Inflammatory macrophage treated with lipopolysaccharide for 4 hours (primary cell): ENCODE data around the gene CD247.
A peak's percentile ranks its signal among the peaks of the same experiment; 100 is the strongest.

Source experiments
- DNase-seq: peaks from one replicate; pipeline ENCODE4 v3.0.0-alpha.2; 2020

The CD247 gene

DNA sequence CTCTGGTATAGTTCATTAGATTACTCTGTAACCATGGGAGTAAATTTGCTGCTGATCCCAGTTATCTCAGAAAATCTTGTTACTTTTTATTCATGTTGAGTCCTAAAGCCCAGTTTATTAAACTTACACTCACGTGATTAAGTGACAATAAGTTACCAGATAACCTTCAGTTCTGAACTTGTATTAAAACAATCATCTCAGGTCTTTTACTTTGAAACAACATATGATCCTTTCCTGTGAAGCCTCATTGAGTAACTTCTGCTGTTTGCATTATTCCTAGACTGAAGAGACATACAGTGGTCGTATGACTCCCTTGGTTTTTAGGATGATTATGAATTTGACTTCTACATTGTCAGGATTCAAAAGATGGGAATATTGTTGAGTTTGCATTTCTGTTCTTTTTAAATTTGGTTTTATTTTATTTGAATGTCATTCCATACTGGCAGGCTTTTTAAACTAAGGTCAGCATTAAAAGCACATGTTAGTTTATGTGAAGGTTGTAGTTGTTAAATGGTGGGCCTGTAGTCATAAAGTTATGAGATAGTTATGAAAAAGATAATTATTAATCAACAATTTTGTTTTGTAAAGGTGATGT lies 117.9 kb downstream of the CD247 start:
- DNase-seq = no peak

- DNase-seq = no peak
Measured at GRCh38 chr1:167392200-167392696, 126.1 kb downstream of the CD247 start.

GRCh38 chr1:167388976-167389375 lies 129.4 kb downstream of the CD247 start:
- DNase-seq = no peak

- peak; percentile 58 for DNase-seq
Measured at GRCh38 chr1:167387251-167387910, 130.9 kb downstream of the CD247 start.
